Omental fat pad (tissue), 4 donors: Measurements from ENCODE around the gene TMSB4X. TPM values are rescaled to one million over a fixed set of nuclear protein-coding genes. Genes with fewer than 3 reads are reported as not detected.

Experiments
- ATAC-seq: fragments of 150-250 bp; one replicate; pipeline ENCODE4 v1.9.1; 2016; ENCODE audit warnings: mild to moderate bottlenecking, moderate library complexity; ENCODE audit not compliant: low FRiP score
- DNase-seq: peaks from one replicate; pipeline ENCODE4 v3.0.0-alpha.2; 2019; ENCODE audit warnings: low spot score
- CTCF ChIP-seq, 3 donors: fragments of 450-650 bp; IDR thresholded peaks; one replicate each; pipeline ENCODE4 v1.5.1; 2016 to 2017; ENCODE audit warnings: antibody characterized with exemption in 3 of 3, mild to moderate bottlenecking in 3 of 3, moderate library complexity in 2 of 3
- total RNA-seq, 4 donors: library from RNA; depleted of rRNA; stranded (reverse); fragments of >200 nt; gene quantifications; one replicate each; pipeline ENCODE4 v1.1.0, GENCODE V29; 2016

The TMSB4X gene
- total RNA-seq, 4 donors from 2014 or later = 3,948 to 5,890 (median 5,138) TPM

GRCh38 chrX:12949927-12950656, 24.8 kb upstream of the TMSB4X start:
- no peak for TF ChIP-seq CTCF (IDR thresholded peaks at IDR 0.05)
- ATAC-seq (peak; percentile 56), DNase-seq (peak; percentile 62)

- ATAC-seq = peak; percentile 29
- DNase-seq = no peak
- TF ChIP-seq CTCF (IDR thresholded peaks at IDR 0.05) = no peak
Measured at GRCh38 chrX:12950851-12951594, 23.9 kb upstream of the TMSB4X start.

- ATAC-seq (no peak), DNase-seq (no peak)
- TF ChIP-seq CTCF (IDR thresholded peaks at IDR 0.05) = no peak
Measured at GRCh38 chrX:12951595-12951975, 23.3 kb upstream of the TMSB4X start.

- ATAC-seq (no peak), DNase-seq (no peak)
- TF ChIP-seq CTCF (IDR thresholded peaks at IDR 0.05) = no peak
Measured at GRCh38 chrX:12953420-12953819, 21.5 kb upstream of the TMSB4X start.

GRCh38 chrX:12954376-12954775, 20.5 kb upstream of the TMSB4X start:
- no peak for TF ChIP-seq CTCF (IDR thresholded peaks at IDR 0.05)
- ATAC-seq = no peak
- DNase-seq = no peak

- no peak for DNase-seq
- no peak for ATAC-seq
- TF ChIP-seq CTCF (IDR thresholded peaks at IDR 0.05) = no peak
Measured at GRCh38 chrX:12954981-12955380, 19.9 kb upstream of the TMSB4X start.
